CD4-positive, alpha-beta T cell treated with Interleukin-4 for 4 hours (primary cell): ENCODE measurements around the gene HPN.
"Not testable (repeated sequence)": the region's sequence is repeated elsewhere in the genome, so short reads cannot be mapped to it uniquely, and the experiment has no call there.

Experiments
- DNase-seq: peaks from one replicate; pipeline ENCODE4 v3.0.0-alpha.2; 2020

HPN gene

GRCh38 chr19:35088131-35088913 is 46.8 kb downstream of the HPN start:
- DNase-seq = no peak

- no peak for DNase-seq
Observed at GRCh38 chr19:35089554-35089953, 48.0 kb downstream of the HPN start.

- DNase-seq = no peak
Observed at GRCh38 chr19:35090160-35090505, 48.6 kb downstream of the HPN start.

- peak; percentile 32 for DNase-seq
Observed at GRCh38 chr19:35090506-35091214, 49.1 kb downstream of the HPN start.

GRCh38 chr19:35093430-35093829 is 51.9 kb downstream of the HPN start:
- no peak for DNase-seq

GRCh38 chr19:35093941-35094647 is 52.6 kb downstream of the HPN start:
- no peak for DNase-seq

- no peak for DNase-seq
Observed at GRCh38 chr19:35094656-35095055, 53.1 kb downstream of the HPN start.

GRCh38 chr19:35095667-35096368 is 54.3 kb downstream of the HPN start:
- DNase-seq = no peak

GRCh38 chr19:35098413-35099049 is 57.0 kb downstream of the HPN start:
- DNase-seq = no peak

GRCh38 chr19:35099155-35099896 is 57.8 kb downstream of the HPN start:
- no peak for DNase-seq

GRCh38 chr19:35099897-35100275 is 58.4 kb downstream of the HPN start:
- DNase-seq = no peak

- no peak for DNase-seq
Observed at GRCh38 chr19:35100588-35101533, 59.3 kb downstream of the HPN start.

- not testable (repeated sequence) for DNase-seq
Observed at GRCh38 chr19:35101949-35102348, 60.4 kb downstream of the HPN start.

- DNase-seq = not testable (repeated sequence)
Observed at GRCh38 chr19:35103614-35104013, 62.1 kb downstream of the HPN start.

- no peak for DNase-seq
Observed at GRCh38 chr19:35104361-35104760, 62.8 kb downstream of the HPN start.

- DNase-seq = no peak
Observed at GRCh38 chr19:35105047-35105410, 63.5 kb downstream of the HPN start.

- no peak for DNase-seq
Observed at GRCh38 chr19:35105411-35106290, 64.1 kb downstream of the HPN start.

GRCh38 chr19:35106291-35106583 is 64.7 kb downstream of the HPN start:
- DNase-seq = no peak

GRCh38 chr19:35106898-35107541 is 65.5 kb downstream of the HPN start:
- DNase-seq = no peak

- DNase-seq = no peak
Observed at GRCh38 chr19:35107545-35107944, 66.0 kb downstream of the HPN start.
